CD14-positive monocyte (primary cell): ENCODE results near the gene OAS2. TPM values are rescaled to one million over a fixed set of nuclear protein-coding genes. Genes with fewer than 3 reads are reported as not detected.

Source experiments
- DNase-seq, 3 donors: peaks; one replicate each; pipeline ENCODE4 v3.0.0-alpha.2; 2011 to 2022
- H2AFZ ChIP-seq: 2 replicates; pipeline ENCODE4 v1.6.0; 2012; ENCODE audit warnings: mild to moderate bottlenecking, low read depth, low read length, inconsistent platforms; ENCODE audit not compliant: insufficient read depth, poor library complexity, severe bottlenecking
- H3K27ac ChIP-seq, 2 donors: 1 replicate in 1 of 2; 2 replicates in 1 of 2; pipeline ENCODE4 v1.5.1; 2012 to 2013; ENCODE audit warnings: low read length in 2 of 2, control low read depth in 1 of 2, inconsistent platforms in 1 of 2, low read depth in 1 of 2, mild to moderate bottlenecking in 1 of 2
- H3K27me3 ChIP-seq, 2 donors: one replicate each; pipeline versions ENCODE4 v1.6.0 to v1.6.1; 2011 to 2013; ENCODE audit warnings: low read length in 2 of 2; ENCODE audit not compliant: control insufficient read depth in 2 of 2, insufficient read depth in 2 of 2
- H3K36me3 ChIP-seq, 2 donors: replicated peaks in 1 of 2; 1 replicate in 1 of 2; 2 replicates in 1 of 2; pipeline versions ENCODE4 v1.5.1 to v1.6.1; 2012 to 2013; ENCODE audit warnings: low read length in 2 of 2, control low read depth in 1 of 2, inconsistent platforms in 1 of 2, mild to moderate bottlenecking in 1 of 2; ENCODE audit not compliant: insufficient read depth in 2 of 2, control insufficient read depth in 1 of 2
- H3K4me1 ChIP-seq, 2 donors: 1 replicate in 1 of 2; 2 replicates in 1 of 2; pipeline versions ENCODE4 v1.5.1 to v1.6.1; 2012 to 2013; ENCODE audit warnings: low read length in 2 of 2, control low read depth in 1 of 2, inconsistent platforms in 1 of 2, mild to moderate bottlenecking in 1 of 2, moderate library complexity in 1 of 2; ENCODE audit not compliant: insufficient read depth in 2 of 2, control insufficient read depth in 1 of 2
- H3K4me2 ChIP-seq: replicated peaks from 2 replicates; pipeline ENCODE3; 2012; ENCODE audit warnings: low read length, moderate library complexity, mild to moderate bottlenecking; ENCODE audit not compliant: poor library complexity, severe bottlenecking; ENCODE audit errors: extremely low read depth
- H3K4me3 ChIP-seq, 3 experiments: fragments of 200-600 bp in 1 of 3; sonication (generic) in 1 of 3; replicated peaks in 1 of 3; 1 replicate in 2 of 3; 2 replicates in 1 of 3; pipeline ENCODE4 v1.5.1; 2011 to 2013; ENCODE audit warnings: low read length in 3 of 3, mild to moderate bottlenecking in 3 of 3, control low read depth in 2 of 3, low read depth in 2 of 3, inconsistent platforms in 1 of 3, moderate library complexity in 1 of 3
- H3K79me2 ChIP-seq: 2 replicates; pipeline ENCODE4 v1.6.0; 2012; ENCODE audit warnings: mild to moderate bottlenecking, control low read depth, inconsistent platforms, low read length, moderate library complexity; ENCODE audit not compliant: insufficient read depth
- H3K9ac ChIP-seq: 2 replicates; pipeline ENCODE4 v1.6.0; 2017; ENCODE audit warnings: low read length, mild to moderate bottlenecking; ENCODE audit not compliant: insufficient read depth, poor library complexity, severe bottlenecking
- H3K9me3 ChIP-seq, 2 donors: replicated peaks in 1 of 2; 1 replicate in 1 of 2; 2 replicates in 1 of 2; pipeline versions ENCODE4 v1.5.1 to v1.6.1; 2012 to 2013; ENCODE audit warnings: low read length in 2 of 2, control low read depth in 1 of 2; ENCODE audit not compliant: control insufficient read depth in 1 of 2, insufficient read depth in 1 of 2
- H4K20me1 ChIP-seq: 2 replicates; pipeline ENCODE4 v1.6.0; 2012; ENCODE audit warnings: mild to moderate bottlenecking, low read length, control low read depth, moderate library complexity; ENCODE audit not compliant: insufficient read depth
- H3K27ac Mint-ChIP-seq, 7 donors: one replicate each; pipeline ENCODE4 v1.8.0; 2020; ENCODE audit warnings: mild to moderate bottlenecking in 7 of 7, mixed read lengths in 7 of 7, moderate library complexity in 6 of 7, inconsistent platforms in 2 of 7
- H3K27me3 Mint-ChIP-seq, 3 donors: one replicate each; pipeline ENCODE4 v1.8.0; 2021 to 2022; ENCODE audit warnings: low read depth in 3 of 3, mild to moderate bottlenecking in 3 of 3, mixed read lengths in 3 of 3, moderate library complexity in 3 of 3, inconsistent platforms in 1 of 3
- H3K36me3 Mint-ChIP-seq, 2 donors: one replicate each; pipeline ENCODE4 v1.8.0; 2020; ENCODE audit warnings: mixed read lengths in 2 of 2, inconsistent platforms in 1 of 2, mild to moderate bottlenecking in 1 of 2
- H3K4me1 Mint-ChIP-seq: one replicate; pipeline ENCODE4 v1.8.0; 2020; ENCODE audit warnings: mild to moderate bottlenecking, mixed read lengths
- H3K4me3 Mint-ChIP-seq, 2 donors: one replicate each; pipeline ENCODE4 v1.8.0; 2020; ENCODE audit warnings: mild to moderate bottlenecking in 2 of 2, mixed read lengths in 2 of 2, moderate library complexity in 1 of 2
- H3K9me3 Mint-ChIP-seq, 7 donors: one replicate each; pipeline ENCODE4 v1.8.0; 2020 to 2022; ENCODE audit warnings: mixed read lengths in 7 of 7, mild to moderate bottlenecking in 6 of 7, moderate library complexity in 6 of 7, inconsistent platforms in 2 of 7
- CTCF ChIP-seq: fragments of 200-600 bp; IDR thresholded peaks from one replicate; pipeline ENCODE4 v1.8.0; 2022; ENCODE audit warnings: antibody characterized with exemption, mild to moderate bottlenecking
- WGBS: methylation state at CpG from one replicate; pipeline ENCODE4 v1.1.5; 2013; ENCODE audit warnings: missing lambda C conversion rate; ENCODE audit not compliant: insufficient coverage; 5-methylcytosine and 5-hydroxymethylcytosine counted together
- intact Hi-C, 2 donors: fragments of 100-400 bp; cut with micrococcal nuclease; formaldehyde crosslinking; loops; one replicate each; pipeline versions ENCODE4 v1.15.0 to v1.15.1; 2023
- polyA plus RNA-seq, 3 donors: library from polyadenylated mRNA; depleted of rRNA in 1 of 3; unstranded in 2 of 3; stranded (reverse) in 1 of 3; fragments of 300-500 nt in 2 of 3; fragments of >200 nt in 1 of 3; fragmentation: Illumina TruSeq in 2 of 3; gene quantifications; 1 replicate in 2 of 3; 2 replicates in 1 of 3; pipeline ENCODE4 v1.2.3, GENCODE V29; 2012 to 2021

Gene OAS2
- polyA plus RNA-seq, 3 donors, result 27.7 to 55.9 (median 40.1) TPM

GRCh38 chr12:112939761-112940381, 38.4 kb upstream of the OAS2 start:
- Histone ChIP-seq H4K20me1 (peaks cover 37% of the 10 kb centered on the region), H3K36me3 (peaks cover 28 to 34% of the 10 kb centered on the region in 2 donors), H3K27me3 (no peaks in the 10 kb centered on the region), H3K27ac (peak overlapping the region in 1 of 2 donors; percentile 4), H3K4me3 (peak overlapping the region; percentile 63 to 93 (median 86)), H3K79me2 (peaks cover 4% of the 10 kb centered on the region), H3K9ac (no peak overlapping the region), H3K9me3 (no peaks in the 10 kb centered on the region), H3K4me1 (peaks cover 22 to 24% of the 10 kb centered on the region in 2 donors), H2AFZ (no peak overlapping the region), H3K4me2 (peak overlapping the region; percentile 94)
- DNase-seq, result peak; percentile 25 to 48 (median 45)
- H3K9me3 Mint-ChIP-seq, result peaks cover 0 to 3% (median 0%) of the 10 kb centered on the region in 7 donors
- peaks cover 22 to 32% of the 10 kb centered on the region in 2 donors for H3K36me3 Mint-ChIP-seq
- H3K4me1 Mint-ChIP-seq, result peaks cover 25% of the 10 kb centered on the region
- no peak for TF ChIP-seq CTCF
- peak overlapping the region; percentile 90 for H3K4me3 Mint-ChIP-seq
- intact Hi-C loops, result no loop called here
- 0% methylated on average over 5 of the region's 7 CpGs for WGBS
- peaks cover 0 to 1% (median 0%) of the 10 kb centered on the region in 3 donors for H3K27me3 Mint-ChIP-seq
- H3K27ac Mint-ChIP-seq, result peak overlapping the region in 5 of 7 donors; percentile 35 to 87 (median 63)

- Mint-ChIP-seq H3K36me3 (peaks cover 35 to 49% of the 10 kb centered on the region in 2 donors), H3K4me3 (no peak overlapping the region), H3K27me3 (peaks cover 0 to 1% (median 0%) of the 10 kb centered on the region in 3 donors), H3K4me1 (peaks cover 25% of the 10 kb centered on the region), H3K27ac (peak overlapping the region in 1 of 7 donors; percentile 36), H3K9me3 (peaks cover 0 to 3% (median 0%) of the 10 kb centered on the region in 7 donors)
- Histone ChIP-seq H3K4me2 (no peak overlapping the region), H3K4me1 (peaks cover 22 to 24% of the 10 kb centered on the region in 2 donors), H3K79me2 (peaks cover 4% of the 10 kb centered on the region), H2AFZ (no peak overlapping the region), H4K20me1 (peaks cover 38% of the 10 kb centered on the region), H3K4me3 (no peak overlapping the region), H3K36me3 (peaks cover 44 to 53% of the 10 kb centered on the region in 2 donors), H3K9ac (no peak overlapping the region), H3K27me3 (no peaks in the 10 kb centered on the region), H3K9me3 (no peaks in the 10 kb centered on the region), H3K27ac (no peak overlapping the region)
- no peak for TF ChIP-seq CTCF
- WGBS, result 98% methylated on average over 12 of the region's 16 CpGs
- no peak for DNase-seq
- intact Hi-C loops, result no loop called here
Measured at GRCh38 chr12:112941528-112942335, 36.6 kb upstream of the OAS2 start.
